Mesendoderm (in vitro differentiated cells): ENCODE measurements around the gene JAKMIP1.

ENCODE experiments used
- DNase-seq: peaks from one replicate; pipeline ENCODE4 v3.0.0; 2013
- H2AK5ac ChIP-seq: 2 replicates; pipeline ENCODE4 v1.6.1; 2013; ENCODE audit warnings: low read length, inconsistent platforms
- H2BK120ac ChIP-seq: 2 replicates; pipeline ENCODE4 v1.6.1; 2013; ENCODE audit warnings: low read depth, mild to moderate bottlenecking, low read length, moderate library complexity, mixed read lengths
- H2BK15ac ChIP-seq: replicated peaks from 2 replicates; pipeline ENCODE4 v1.6.1; 2013; ENCODE audit warnings: low read depth, mild to moderate bottlenecking, moderate library complexity
- H2BK5ac ChIP-seq: 2 replicates; pipeline ENCODE4 v1.6.1; 2013; ENCODE audit warnings: low read length, inconsistent platforms
- H3K18ac ChIP-seq: 2 replicates; pipeline ENCODE4 v1.6.1; 2013; ENCODE audit warnings: mild to moderate bottlenecking, low read length, mixed read lengths
- H3K23ac ChIP-seq: one replicate; pipeline ENCODE4 v1.6.1; 2013; ENCODE audit warnings: low read length
- H3K27ac ChIP-seq: 2 replicates; pipeline ENCODE4 v1.5.1; 2013; ENCODE audit warnings: low read depth, mild to moderate bottlenecking, inconsistent platforms, low read length, moderate library complexity
- H3K27me3 ChIP-seq: 2 replicates; pipeline ENCODE4 v1.6.1; 2013; ENCODE audit warnings: low read length, control low read depth, mild to moderate bottlenecking, inconsistent platforms; ENCODE audit not compliant: insufficient read depth, poor library complexity
- H3K36me3 ChIP-seq: 2 replicates; pipeline ENCODE4 v1.6.1; 2013; ENCODE audit warnings: low read length, inconsistent platforms; ENCODE audit not compliant: control insufficient read depth, insufficient read depth
- H3K4ac ChIP-seq: one replicate; pipeline ENCODE4 v1.6.1; 2013; ENCODE audit warnings: low read depth, mild to moderate bottlenecking, low read length, moderate library complexity
- H3K4me1 ChIP-seq: 2 replicates; pipeline ENCODE4 v1.6.1; 2013; ENCODE audit warnings: low read depth, low read length, inconsistent platforms; ENCODE audit not compliant: control insufficient read depth
- H3K4me2 ChIP-seq: 2 replicates; pipeline ENCODE4 v1.6.1; 2013; ENCODE audit warnings: low read length
- H3K4me3 ChIP-seq: 2 replicates; pipeline ENCODE4 v1.5.1; 2013; ENCODE audit warnings: mild to moderate bottlenecking, low read length
- H3K56ac ChIP-seq: one replicate; pipeline ENCODE4 v1.6.1; 2013; ENCODE audit warnings: low read length
- H3K79me1 ChIP-seq: 2 replicates; pipeline ENCODE4 v1.6.1; 2013; ENCODE audit warnings: low read length, inconsistent platforms
- H3K79me2 ChIP-seq: 2 replicates; pipeline ENCODE4 v1.6.1; 2013; ENCODE audit warnings: mild to moderate bottlenecking, low read length; ENCODE audit not compliant: control insufficient read depth, insufficient read depth
- H3K9ac ChIP-seq: 2 replicates; pipeline ENCODE4 v1.6.1; 2013; ENCODE audit warnings: low read length, inconsistent platforms
- H4K5ac ChIP-seq: one replicate; pipeline ENCODE4 v1.6.1; 2013; ENCODE audit warnings: low read length
- H4K8ac ChIP-seq: one replicate; pipeline ENCODE4 v1.6.1; 2013; ENCODE audit warnings: low read depth, mild to moderate bottlenecking, control low read depth, low read length, moderate library complexity
- WGBS: extraction: QIAGEN DNeasy Blood & Tissue Kit; methylation state at CpG from one replicate; pipeline ENCODE4 v1.1.7; 2013; ENCODE audit warnings: low lambda C conversion rate, missing lambda C conversion rate; ENCODE audit not compliant: insufficient coverage; ENCODE audit errors: extremely low coverage; 5-methylcytosine and 5-hydroxymethylcytosine counted together

The JAKMIP1 gene

GRCh38 chr4:6017800-6018199 is 182.5 kb downstream of the JAKMIP1 start:
- no peak overlapping the region for H3K18ac ChIP-seq
- H3K79me1 ChIP-seq, result no peaks in the 10 kb centered on the region
- H3K4me2 ChIP-seq, result no peak overlapping the region
- H3K79me2 ChIP-seq, result no peaks in the 10 kb centered on the region
- H2AK5ac ChIP-seq, result no peak overlapping the region
- H2BK5ac ChIP-seq, result no peak overlapping the region
- no peak overlapping the region for H2BK15ac ChIP-seq
- no peak overlapping the region for H3K9ac ChIP-seq
- no peaks in the 10 kb centered on the region for H3K36me3 ChIP-seq
- no peak overlapping the region for H3K56ac ChIP-seq
- H3K27ac ChIP-seq, result no peak overlapping the region
- no peak overlapping the region for H4K5ac ChIP-seq
- no peak overlapping the region for H3K4me3 ChIP-seq
- H3K4me1 ChIP-seq, result peaks cover 1% of the 10 kb centered on the region
- DNase-seq, result no peak
- no peak overlapping the region for H4K8ac ChIP-seq
- no peak overlapping the region for H3K4ac ChIP-seq
- WGBS, result no CpG with 5 or more reads among the region's 11 CpGs
- no peak overlapping the region for H2BK120ac ChIP-seq
- no peak overlapping the region for H3K23ac ChIP-seq
- H3K27me3 ChIP-seq, result no peaks in the 10 kb centered on the region

- DNase-seq, result no peak
- no peak overlapping the region for H3K27ac ChIP-seq
- WGBS, result no CpG with 5 or more reads among the region's 10 CpGs
Measured at GRCh38 chr4:6017030-6017429, 183.3 kb downstream of the JAKMIP1 start.

GRCh38 chr4:6013564-6013963 is 186.8 kb downstream of the JAKMIP1 start:
- no peak for DNase-seq
- H2BK5ac ChIP-seq, result no peak overlapping the region
- H4K8ac ChIP-seq, result no peak overlapping the region
- H3K56ac ChIP-seq, result no peak overlapping the region
- no peak overlapping the region for H2BK15ac ChIP-seq
- no CpG with 5 or more reads among the region's 12 CpGs for WGBS
- H3K79me1 ChIP-seq, result no peaks in the 10 kb centered on the region
- H3K4ac ChIP-seq, result no peak overlapping the region
- H3K79me2 ChIP-seq, result no peaks in the 10 kb centered on the region
- H2BK120ac ChIP-seq, result no peak overlapping the region
- H3K9ac ChIP-seq, result no peak overlapping the region
- H3K4me3 ChIP-seq, result no peak overlapping the region
- no peak overlapping the region for H3K18ac ChIP-seq
- no peak overlapping the region for H3K23ac ChIP-seq
- H4K5ac ChIP-seq, result no peak overlapping the region
- no peaks in the 10 kb centered on the region for H3K27me3 ChIP-seq
- no peak overlapping the region for H3K4me2 ChIP-seq
- no peaks in the 10 kb centered on the region for H3K4me1 ChIP-seq
- H2AK5ac ChIP-seq, result no peak overlapping the region
- H3K27ac ChIP-seq, result no peak overlapping the region
- no peaks in the 10 kb centered on the region for H3K36me3 ChIP-seq

More at GRCh38 chr4:6017030-6017429, 183.3 kb downstream of the JAKMIP1 start:
- Histone ChIP-seq H3K4me1 (peaks cover 1% of the 10 kb centered on the region), H3K4ac (no peak overlapping the region), H3K79me2 (no peaks in the 10 kb centered on the region), H2BK15ac (no peak overlapping the region), H3K27me3 (no peaks in the 10 kb centered on the region), H3K79me1 (no peaks in the 10 kb centered on the region), H2AK5ac (no peak overlapping the region), H3K23ac (no peak overlapping the region), H3K18ac (no peak overlapping the region), H2BK5ac (no peak overlapping the region), H3K4me2 (no peak overlapping the region), H2BK120ac (no peak overlapping the region), H4K5ac (no peak overlapping the region), H3K36me3 (no peaks in the 10 kb centered on the region), H3K4me3 (no peak overlapping the region), H4K8ac (no peak overlapping the region), H3K9ac (no peak overlapping the region), H3K56ac (no peak overlapping the region)

GRCh38 chr4:6012200-6012599 is 188.1 kb downstream of the JAKMIP1 start:
- Histone ChIP-seq H2BK5ac (no peak overlapping the region), H3K4me3 (no peak overlapping the region), H3K27ac (no peak overlapping the region), H2BK120ac (no peak overlapping the region), H3K9ac (no peak overlapping the region), H3K36me3 (no peaks in the 10 kb centered on the region), H4K5ac (no peak overlapping the region), H3K23ac (no peak overlapping the region), H4K8ac (no peak overlapping the region), H2BK15ac (no peak overlapping the region), H3K79me2 (no peaks in the 10 kb centered on the region), H3K4me2 (no peak overlapping the region), H3K27me3 (no peaks in the 10 kb centered on the region), H3K4me1 (no peaks in the 10 kb centered on the region), H3K56ac (no peak overlapping the region), H2AK5ac (no peak overlapping the region), H3K18ac (no peak overlapping the region), H3K4ac (no peak overlapping the region), H3K79me1 (no peaks in the 10 kb centered on the region)
- DNase-seq, result no peak
- WGBS, result no CpG with 5 or more reads among the region's 5 CpGs

GRCh38 chr4:6011686-6012085 is 188.7 kb downstream of the JAKMIP1 start:
- Histone ChIP-seq H3K56ac (no peak overlapping the region), H3K9ac (no peak overlapping the region), H3K27ac (no peak overlapping the region), H3K18ac (no peak overlapping the region), H3K23ac (no peak overlapping the region), H2BK5ac (no peak overlapping the region), H4K5ac (no peak overlapping the region), H2BK120ac (no peak overlapping the region), H2BK15ac (no peak overlapping the region), H3K4ac (no peak overlapping the region), H3K4me1 (no peaks in the 10 kb centered on the region), H4K8ac (no peak overlapping the region), H3K79me2 (no peaks in the 10 kb centered on the region), H2AK5ac (no peak overlapping the region), H3K4me2 (no peak overlapping the region), H3K4me3 (no peak overlapping the region), H3K36me3 (no peaks in the 10 kb centered on the region), H3K79me1 (no peaks in the 10 kb centered on the region), H3K27me3 (no peaks in the 10 kb centered on the region)
- no CpG with 5 or more reads among the region's 8 CpGs for WGBS
- DNase-seq, result no peak

- Histone ChIP-seq H4K8ac (no peak overlapping the region), H3K23ac (no peak overlapping the region), H2BK15ac (no peak overlapping the region), H3K79me2 (no peaks in the 10 kb centered on the region), H2BK5ac (no peak overlapping the region), H3K36me3 (no peaks in the 10 kb centered on the region), H3K27ac (no peak overlapping the region), H3K4me2 (no peak overlapping the region), H3K27me3 (no peaks in the 10 kb centered on the region), H3K9ac (no peak overlapping the region), H3K4ac (no peak overlapping the region), H3K4me1 (no peaks in the 10 kb centered on the region), H3K56ac (no peak overlapping the region), H3K79me1 (no peaks in the 10 kb centered on the region), H2AK5ac (no peak overlapping the region), H2BK120ac (no peak overlapping the region), H3K4me3 (no peak overlapping the region), H4K5ac (no peak overlapping the region), H3K18ac (no peak overlapping the region)
- DNase-seq, result no peak
- no CpG with 5 or more reads among the region's 12 CpGs for WGBS
Measured at GRCh38 chr4:6011271-6011671, 189.1 kb downstream of the JAKMIP1 start.
